Measurements from ENCODE around the gene CBARP.
A peak's percentile ranks its signal among the peaks of the same experiment; 100 is the strongest.

DNA sequence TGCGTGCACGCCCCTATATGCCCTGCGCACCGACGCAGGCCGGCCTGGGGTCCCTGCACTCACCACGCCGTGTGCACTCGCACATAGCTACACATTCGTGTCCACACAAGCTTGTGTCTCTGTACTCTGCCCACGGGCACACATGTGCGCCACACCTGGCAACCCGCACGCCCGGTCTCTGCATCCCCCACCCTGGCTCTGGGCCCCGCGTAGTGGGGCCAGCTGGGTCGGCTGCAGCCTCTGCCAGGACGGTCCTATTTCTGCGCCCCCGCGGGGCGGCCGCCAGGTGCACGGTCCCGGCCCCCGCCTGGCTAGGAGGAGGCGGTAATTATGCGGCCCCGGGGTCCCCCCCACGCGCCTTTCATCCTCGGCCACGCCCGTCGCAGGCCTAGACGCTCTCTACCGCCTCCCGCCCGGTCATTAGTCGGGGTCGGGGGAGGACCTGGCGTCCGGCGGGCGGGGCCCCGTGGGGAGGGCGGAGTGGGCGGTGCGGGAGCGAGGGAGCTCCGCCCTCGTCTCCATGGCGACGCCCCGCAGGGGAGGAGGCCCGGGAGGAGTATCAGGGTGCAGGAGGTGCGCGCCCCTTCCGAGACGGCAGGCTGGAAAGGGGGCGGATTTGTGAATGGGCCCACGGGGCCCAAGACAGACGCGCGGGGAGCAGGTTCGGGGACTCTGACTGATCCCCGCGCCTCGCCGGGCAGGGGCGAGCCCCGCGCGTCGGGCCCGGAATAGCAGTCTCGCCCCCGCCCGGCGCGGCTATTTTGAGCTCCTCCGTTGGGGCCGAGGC, 28.5 kb upstream of the CBARP start:
- TF ChIP-seq, protein P1, sequence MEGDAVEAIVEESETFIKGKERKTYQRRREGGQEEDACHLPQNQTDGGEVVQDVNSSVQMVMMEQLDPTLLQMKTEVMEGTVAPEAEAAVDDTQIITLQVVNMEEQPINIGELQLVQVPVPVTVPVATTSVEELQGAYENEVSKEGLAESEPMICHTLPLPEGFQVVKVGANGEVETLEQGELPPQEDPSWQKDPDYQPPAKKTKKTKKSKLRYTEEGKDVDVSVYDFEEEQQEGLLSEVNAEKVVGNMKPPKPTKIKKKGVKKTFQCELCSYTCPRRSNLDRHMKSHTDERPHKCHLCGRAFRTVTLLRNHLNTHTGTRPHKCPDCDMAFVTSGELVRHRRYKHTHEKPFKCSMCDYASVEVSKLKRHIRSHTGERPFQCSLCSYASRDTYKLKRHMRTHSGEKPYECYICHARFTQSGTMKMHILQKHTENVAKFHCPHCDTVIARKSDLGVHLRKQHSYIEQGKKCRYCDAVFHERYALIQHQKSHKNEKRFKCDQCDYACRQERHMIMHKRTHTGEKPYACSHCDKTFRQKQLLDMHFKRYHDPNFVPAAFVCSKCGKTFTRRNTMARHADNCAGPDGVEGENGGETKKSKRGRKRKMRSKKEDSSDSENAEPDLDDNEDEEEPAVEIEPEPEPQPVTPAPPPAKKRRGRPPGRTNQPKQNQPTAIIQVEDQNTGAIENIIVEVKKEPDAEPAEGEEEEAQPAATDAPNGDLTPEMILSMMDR (IDR thresholded peaks at IDR 0.05): no peak
- TF ChIP-seq ZNF396 (CRISPR knock-in tag; IDR thresholded peaks at IDR 0.05; ENCODE audit: borderline replicate concordance) (no peak), USF2 (CRISPR knock-in tag; IDR thresholded peaks at IDR 0.05) (no peak), SOX15 (CRISPR knock-in tag; IDR thresholded peaks at IDR 0.05) (no peak), E2F1 (CRISPR knock-in tag; IDR thresholded peaks at IDR 0.05) (no peak), ESRRA (CRISPR knock-in tag; IDR thresholded peaks at IDR 0.05; ENCODE audit: borderline replicate concordance) (no peak)
- TF ChIP-seq, protein P2, sequence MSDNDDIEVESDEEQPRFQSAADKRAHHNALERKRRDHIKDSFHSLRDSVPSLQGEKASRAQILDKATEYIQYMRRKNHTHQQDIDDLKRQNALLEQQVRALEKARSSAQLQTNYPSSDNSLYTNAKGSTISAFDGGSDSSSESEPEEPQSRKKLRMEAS (CRISPR knock-in tag; IDR thresholded peaks at IDR 0.05): peak; percentile 63
